Measurements from ENCODE around the gene MCC. TPM values are rescaled to one million over a fixed set of nuclear protein-coding genes. Genes with fewer than 3 reads are reported as not detected.
A peak's percentile ranks its signal among the peaks of the same experiment; 100 is the strongest.

The MCC gene
- total and polyA plus RNA-seq, 2 experiments from 2014 or later = 8.3 to 31.5 TPM

- Histone ChIP-seq H3K27me3 (no peaks in the 10 kb centered on the region), H3K27ac (no peak overlapping the region), H4K20me1 (ENCODE audit: insufficient read depth, poor library complexity, severe bottlenecking) (no peaks in the 10 kb centered on the region), H3K4me3 (no peak overlapping the region), H2AFZ (no peak overlapping the region), H3K9me2 (replicated peaks; ENCODE audit: insufficient read depth) (no peaks in the 10 kb centered on the region), H3K4me1 (ENCODE audit: insufficient read depth) (peaks cover 6% of the 10 kb centered on the region), H3K4me2 (no peak overlapping the region), H3K9me3 (ENCODE audit: low read depth) (no peaks in the 10 kb centered on the region), H3K36me3 (replicated peaks; ENCODE audit: insufficient read depth, low read depth) (no peaks in the 10 kb centered on the region), H3K79me2 (peaks cover 10% of the 10 kb centered on the region)
- no peak for DNase-seq (ENCODE audit: low spot score)
- 89% methylated on average over 1 of the region's 1 CpG for WGBS (ENCODE audit: low lambda C conversion rate, missing lambda C conversion rate)
- TF ChIP-seq CTCF (IDR thresholded peaks at IDR 0.05; ENCODE audit: poor library complexity) = no peak
- TF ChIP-seq EZH2phosphoT487 (IDR thresholded peaks at IDR 0.05; ENCODE audit: low read depth, severe bottlenecking, unreplicated experiment) = no peak
- TF ChIP-seq EZH2 (IDR thresholded peaks at IDR 0.05; ENCODE audit: borderline replicate concordance) = no peak
Measured at GRCh38 chr5:113299591-113299990, 188.7 kb downstream of the MCC start.

- Histone ChIP-seq H2AFZ (no peak overlapping the region), H3K79me2 (peaks cover 35% of the 10 kb centered on the region), H3K4me2 (no peak overlapping the region), H3K27ac (no peak overlapping the region), H3K27me3 (peaks cover 4% of the 10 kb centered on the region), H3K36me3 (replicated peaks; ENCODE audit: insufficient read depth, low read depth) (no peaks in the 10 kb centered on the region), H3K9me2 (replicated peaks; ENCODE audit: insufficient read depth) (no peaks in the 10 kb centered on the region), H3K4me1 (ENCODE audit: insufficient read depth) (peaks cover 6% of the 10 kb centered on the region), H3K4me3 (no peak overlapping the region), H4K20me1 (ENCODE audit: insufficient read depth, poor library complexity, severe bottlenecking) (peaks cover 8% of the 10 kb centered on the region), H3K9me3 (ENCODE audit: low read depth) (no peaks in the 10 kb centered on the region)
- 77% methylated on average over 1 of the region's 1 CpG for WGBS (ENCODE audit: low lambda C conversion rate, missing lambda C conversion rate)
- no peak for TF ChIP-seq EZH2phosphoT487 (IDR thresholded peaks at IDR 0.05; ENCODE audit: low read depth, severe bottlenecking, unreplicated experiment)
- no peak for TF ChIP-seq EZH2 (IDR thresholded peaks at IDR 0.05; ENCODE audit: borderline replicate concordance)
- TF ChIP-seq CTCF (IDR thresholded peaks at IDR 0.05; ENCODE audit: poor library complexity) = no peak
- DNase-seq (ENCODE audit: low spot score) = no peak
Measured at GRCh38 chr5:113296676-113297075, 191.6 kb downstream of the MCC start.

DNA sequence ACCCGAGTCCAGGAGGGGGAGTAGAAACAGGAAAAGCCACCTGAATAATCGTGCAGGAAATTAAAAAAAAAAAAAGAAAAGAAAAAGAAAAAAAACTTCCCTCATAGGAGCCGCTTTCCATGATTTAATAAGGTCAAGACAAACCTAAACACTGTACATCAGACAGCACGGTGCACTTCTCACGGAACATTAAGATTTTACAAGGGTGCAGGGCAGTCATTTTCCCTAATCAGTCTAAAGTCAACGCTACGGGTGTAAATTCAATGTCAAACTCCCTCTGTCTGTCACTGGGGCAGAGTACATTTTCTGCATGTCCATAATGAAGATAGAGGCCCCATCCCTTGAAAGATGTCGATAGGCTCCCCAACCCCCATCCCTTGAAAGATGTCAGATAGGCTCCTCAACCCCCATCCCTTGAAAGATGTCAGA, 193.1 kb downstream of the MCC start:
- peaks cover 50% of the 10 kb centered on the region for H3K79me2 ChIP-seq
- no peak for DNase-seq (ENCODE audit: low spot score)
- H3K4me1 ChIP-seq (ENCODE audit: insufficient read depth) = peaks cover 6% of the 10 kb centered on the region
- H3K27ac ChIP-seq = peak overlapping the region; percentile 3
- H3K27me3 ChIP-seq = peaks cover 4% of the 10 kb centered on the region
- 5% methylated on average over 8 of the region's 8 CpGs for WGBS (ENCODE audit: low lambda C conversion rate, missing lambda C conversion rate)
- H3K9me3 ChIP-seq (ENCODE audit: low read depth) = no peaks in the 10 kb centered on the region
- H2AFZ ChIP-seq = no peak overlapping the region
- peaks cover 13% of the 10 kb centered on the region for H4K20me1 ChIP-seq (ENCODE audit: insufficient read depth, poor library complexity, severe bottlenecking)
- H3K36me3 ChIP-seq (replicated peaks; ENCODE audit: insufficient read depth, low read depth) = no peaks in the 10 kb centered on the region
- H3K4me3 ChIP-seq = peak overlapping the region; percentile 43
- TF ChIP-seq CTCF (IDR thresholded peaks at IDR 0.05; ENCODE audit: poor library complexity) (peak; percentile 16), EZH2 (IDR thresholded peaks at IDR 0.05; ENCODE audit: borderline replicate concordance) (no peak), EZH2phosphoT487 (IDR thresholded peaks at IDR 0.05; ENCODE audit: low read depth, severe bottlenecking, unreplicated experiment) (no peak)
- peak overlapping the region; percentile 79 for H3K4me2 ChIP-seq
- no peaks in the 10 kb centered on the region for H3K9me2 ChIP-seq (replicated peaks; ENCODE audit: insufficient read depth)

All from hepatocyte (in vitro differentiated cells).